Adrenal gland (tissue), 5 donors: ENCODE measurements around the gene TRMT61A.

ENCODE experiments used
- CTCF ChIP-seq, 6 experiments: fragments of 450-650 bp in 4 of 6; fragments of 200-600 bp in 2 of 6; sonication (generic) in 1 of 6; IDR thresholded peaks; 1 replicate in 5 of 6; 2 replicates in 1 of 6; pipeline versions ENCODE4 v1.5.1 to v1.8.0; 2016 to 2021; ENCODE audit warnings: antibody characterized with exemption in 6 of 6, mild to moderate bottlenecking in 2 of 6, moderate library complexity in 1 of 6
- POLR2A ChIP-seq, 2 donors: fragments of 450-650 bp; IDR thresholded peaks; one replicate each; pipeline ENCODE4 v1.6.1; 2017; ENCODE audit warnings: antibody characterized with exemption in 2 of 2, mild to moderate bottlenecking in 2 of 2, moderate library complexity in 1 of 2
- donor health status: DM: no; HTN: no; CAD: no.

DNA sequence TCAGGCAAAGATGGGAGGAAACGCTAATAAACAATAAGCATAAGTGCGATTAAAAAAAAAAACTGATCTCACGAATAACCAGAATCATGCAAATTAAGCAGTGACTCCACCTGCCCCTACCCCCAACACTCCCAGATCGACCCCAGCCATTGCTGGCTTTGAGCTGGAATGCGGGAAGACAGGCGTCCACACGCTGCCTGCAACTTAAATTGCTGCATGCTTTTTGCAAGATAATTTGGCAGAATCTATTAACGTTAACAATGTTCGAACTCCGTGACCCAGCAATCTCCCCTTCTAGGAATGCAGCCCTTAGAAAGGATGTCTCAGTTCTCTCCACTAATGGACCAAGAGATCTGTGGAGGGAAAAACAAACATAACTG, 5.4 kb upstream of the TRMT61A start:
- TF ChIP-seq CTCF (IDR thresholded peaks at IDR 0.05): no peak
- TF ChIP-seq POLR2A (IDR thresholded peaks at IDR 0.05): no peak
